Stomach smooth muscle (tissue), 2 donors: ENCODE measurements around the gene GPRIN3.

Source experiments
- H3K27ac ChIP-seq: one replicate; pipeline ENCODE4 v1.7.0; 2013; ENCODE audit warnings: mild to moderate bottlenecking, low read length, inconsistent platforms
- H3K27me3 ChIP-seq, 2 donors: one replicate each; pipeline ENCODE4 v1.7.0; 2013; ENCODE audit warnings: low read length in 2 of 2; ENCODE audit not compliant: insufficient read depth in 2 of 2, control insufficient read depth in 1 of 2
- H3K36me3 ChIP-seq, 2 donors: one replicate each; pipeline ENCODE4 v1.7.0; 2013; ENCODE audit warnings: low read length in 2 of 2; ENCODE audit not compliant: control insufficient read depth in 2 of 2, insufficient read depth in 2 of 2
- H3K4me1 ChIP-seq: one replicate; pipeline ENCODE4 v1.7.0; 2013; ENCODE audit warnings: low read length; ENCODE audit not compliant: control insufficient read depth, insufficient read depth
- H3K4me3 ChIP-seq, 2 donors: one replicate each; pipeline ENCODE4 v1.7.0; 2013; ENCODE audit warnings: low read length in 2 of 2
- H3K9ac ChIP-seq, 2 donors: one replicate each; pipeline ENCODE4 v1.7.0; 2013; ENCODE audit warnings: low read length in 2 of 2, mild to moderate bottlenecking in 1 of 2
- H3K9me3 ChIP-seq, 2 donors: one replicate each; pipeline ENCODE4 v1.7.0; 2013; ENCODE audit warnings: low read length in 2 of 2; ENCODE audit not compliant: control insufficient read depth in 2 of 2
- donor health status: healthy.
- donor health status: Pancreatic carcinoma.

The GPRIN3 gene

GRCh38 chr4:89334830-89335229 is 27.2 kb upstream of the GPRIN3 start:
- no peaks in the 10 kb centered on the region for H3K9me3 ChIP-seq
- no peak overlapping the region for H3K27ac ChIP-seq
- H3K36me3 ChIP-seq, result no peaks in the 10 kb centered on the region
- no peak overlapping the region for H3K9ac ChIP-seq
- H3K4me3 ChIP-seq, result no peak overlapping the region
- H3K4me1 ChIP-seq, result peaks cover 3% of the 10 kb centered on the region
- no peaks in the 10 kb centered on the region for H3K27me3 ChIP-seq

- H3K36me3 ChIP-seq, result no peaks in the 10 kb centered on the region
- no peaks in the 10 kb centered on the region for H3K9me3 ChIP-seq
- H3K4me3 ChIP-seq, result no peak overlapping the region
- H3K27ac ChIP-seq, result no peak overlapping the region
- H3K4me1 ChIP-seq, result peaks cover 3% of the 10 kb centered on the region
- no peak overlapping the region for H3K9ac ChIP-seq
- H3K27me3 ChIP-seq, result no peaks in the 10 kb centered on the region
Measured at GRCh38 chr4:89334311-89334710, 26.7 kb upstream of the GPRIN3 start.

- no peak overlapping the region for H3K9ac ChIP-seq
- H3K27ac ChIP-seq, result no peak overlapping the region
- H3K27me3 ChIP-seq, result no peaks in the 10 kb centered on the region
- H3K9me3 ChIP-seq, result no peaks in the 10 kb centered on the region
- no peaks in the 10 kb centered on the region for H3K36me3 ChIP-seq
- no peak overlapping the region for H3K4me3 ChIP-seq
- peaks cover 3% of the 10 kb centered on the region for H3K4me1 ChIP-seq
Measured at GRCh38 chr4:89331686-89332544, 24.3 kb upstream of the GPRIN3 start.

GRCh38 chr4:89331197-89331596 is 23.6 kb upstream of the GPRIN3 start:
- Histone ChIP-seq H3K36me3 (no peaks in the 10 kb centered on the region), H3K9me3 (no peaks in the 10 kb centered on the region), H3K4me3 (no peak overlapping the region), H3K4me1 (peaks cover 3% of the 10 kb centered on the region), H3K27ac (no peak overlapping the region), H3K27me3 (no peaks in the 10 kb centered on the region), H3K9ac (no peak overlapping the region)

- Histone ChIP-seq H3K4me3 (no peak overlapping the region), H3K36me3 (no peaks in the 10 kb centered on the region), H3K27ac (no peak overlapping the region), H3K9ac (no peak overlapping the region), H3K4me1 (peaks cover 3% of the 10 kb centered on the region), H3K9me3 (no peaks in the 10 kb centered on the region), H3K27me3 (no peaks in the 10 kb centered on the region)
Measured at GRCh38 chr4:89329280-89329679, 21.7 kb upstream of the GPRIN3 start.

GRCh38 chr4:89324671-89325070 is 17.1 kb upstream of the GPRIN3 start:
- H3K4me1 ChIP-seq, result no peaks in the 10 kb centered on the region
- no peak overlapping the region for H3K27ac ChIP-seq
- H3K36me3 ChIP-seq, result no peaks in the 10 kb centered on the region
- H3K4me3 ChIP-seq, result no peak overlapping the region
- H3K9ac ChIP-seq, result no peak overlapping the region
- H3K9me3 ChIP-seq, result no peaks in the 10 kb centered on the region
- H3K27me3 ChIP-seq, result no peaks in the 10 kb centered on the region

GRCh38 chr4:89322671-89323070 is 15.1 kb upstream of the GPRIN3 start:
- H3K9ac ChIP-seq, result no peak overlapping the region
- no peak overlapping the region for H3K27ac ChIP-seq
- H3K9me3 ChIP-seq, result no peaks in the 10 kb centered on the region
- no peaks in the 10 kb centered on the region for H3K36me3 ChIP-seq
- no peaks in the 10 kb centered on the region for H3K4me1 ChIP-seq
- H3K4me3 ChIP-seq, result no peak overlapping the region
- no peaks in the 10 kb centered on the region for H3K27me3 ChIP-seq

GRCh38 chr4:89319756-89320155 is 12.2 kb upstream of the GPRIN3 start:
- Histone ChIP-seq H3K9me3 (no peaks in the 10 kb centered on the region), H3K27me3 (no peaks in the 10 kb centered on the region), H3K27ac (no peak overlapping the region), H3K4me1 (peaks cover 5% of the 10 kb centered on the region), H3K36me3 (no peaks in the 10 kb centered on the region), H3K4me3 (no peak overlapping the region), H3K9ac (no peak overlapping the region)

GRCh38 chr4:89316931-89317366 is 9.3 kb upstream of the GPRIN3 start:
- Histone ChIP-seq H3K9me3 (no peaks in the 10 kb centered on the region), H3K9ac (no peak overlapping the region), H3K4me3 (no peak overlapping the region), H3K36me3 (no peaks in the 10 kb centered on the region), H3K27ac (no peak overlapping the region), H3K4me1 (peaks cover 5% of the 10 kb centered on the region), H3K27me3 (no peaks in the 10 kb centered on the region)

- no peaks in the 10 kb centered on the region for H3K27me3 ChIP-seq
- no peak overlapping the region for H3K27ac ChIP-seq
- no peak overlapping the region for H3K4me3 ChIP-seq
- H3K9ac ChIP-seq, result no peak overlapping the region
- H3K4me1 ChIP-seq, result peaks cover 5% of the 10 kb centered on the region
- no peaks in the 10 kb centered on the region for H3K36me3 ChIP-seq
- no peaks in the 10 kb centered on the region for H3K9me3 ChIP-seq
Measured at GRCh38 chr4:89316211-89316610, 8.6 kb upstream of the GPRIN3 start.

GRCh38 chr4:89314291-89314690 is 6.7 kb upstream of the GPRIN3 start:
- Histone ChIP-seq H3K27me3 (no peaks in the 10 kb centered on the region), H3K9ac (no peak overlapping the region), H3K4me3 (no peak overlapping the region), H3K36me3 (no peaks in the 10 kb centered on the region), H3K9me3 (no peaks in the 10 kb centered on the region), H3K27ac (no peak overlapping the region), H3K4me1 (peaks cover 5% of the 10 kb centered on the region)
